ENCODE measurements around the gene NTM.

DNA sequence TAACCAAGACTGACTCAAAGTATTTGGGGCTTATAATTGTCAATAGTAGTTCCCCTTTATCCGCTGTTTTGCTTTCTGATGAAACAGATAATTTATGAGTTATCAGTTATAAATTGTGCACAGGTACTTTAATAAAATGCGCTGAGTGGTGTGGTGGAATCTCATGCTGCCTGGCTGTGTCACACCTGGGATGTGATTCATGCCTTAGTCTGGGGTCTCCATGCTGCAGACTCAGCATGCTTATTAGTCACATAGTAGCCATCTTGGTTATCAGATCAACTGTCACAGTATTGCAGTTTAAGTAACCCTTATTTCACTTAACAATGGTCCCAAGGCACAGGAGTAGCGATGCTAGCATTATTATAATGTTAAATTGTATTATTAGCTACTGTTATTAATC lies 995.2 kb downstream of the NTM start:
- TF ChIP-seq, protein P1, sequence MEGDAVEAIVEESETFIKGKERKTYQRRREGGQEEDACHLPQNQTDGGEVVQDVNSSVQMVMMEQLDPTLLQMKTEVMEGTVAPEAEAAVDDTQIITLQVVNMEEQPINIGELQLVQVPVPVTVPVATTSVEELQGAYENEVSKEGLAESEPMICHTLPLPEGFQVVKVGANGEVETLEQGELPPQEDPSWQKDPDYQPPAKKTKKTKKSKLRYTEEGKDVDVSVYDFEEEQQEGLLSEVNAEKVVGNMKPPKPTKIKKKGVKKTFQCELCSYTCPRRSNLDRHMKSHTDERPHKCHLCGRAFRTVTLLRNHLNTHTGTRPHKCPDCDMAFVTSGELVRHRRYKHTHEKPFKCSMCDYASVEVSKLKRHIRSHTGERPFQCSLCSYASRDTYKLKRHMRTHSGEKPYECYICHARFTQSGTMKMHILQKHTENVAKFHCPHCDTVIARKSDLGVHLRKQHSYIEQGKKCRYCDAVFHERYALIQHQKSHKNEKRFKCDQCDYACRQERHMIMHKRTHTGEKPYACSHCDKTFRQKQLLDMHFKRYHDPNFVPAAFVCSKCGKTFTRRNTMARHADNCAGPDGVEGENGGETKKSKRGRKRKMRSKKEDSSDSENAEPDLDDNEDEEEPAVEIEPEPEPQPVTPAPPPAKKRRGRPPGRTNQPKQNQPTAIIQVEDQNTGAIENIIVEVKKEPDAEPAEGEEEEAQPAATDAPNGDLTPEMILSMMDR (IDR thresholded peaks at IDR 0.05): no peak
- TF ChIP-seq POLR2AphosphoS5 (IDR thresholded peaks at IDR 0.05): no peak
- TF ChIP-seq EP300 (IDR thresholded peaks at IDR 0.05): no peak
